Measurements from ENCODE around the gene PAXIP1.

Gene PAXIP1

DNA sequence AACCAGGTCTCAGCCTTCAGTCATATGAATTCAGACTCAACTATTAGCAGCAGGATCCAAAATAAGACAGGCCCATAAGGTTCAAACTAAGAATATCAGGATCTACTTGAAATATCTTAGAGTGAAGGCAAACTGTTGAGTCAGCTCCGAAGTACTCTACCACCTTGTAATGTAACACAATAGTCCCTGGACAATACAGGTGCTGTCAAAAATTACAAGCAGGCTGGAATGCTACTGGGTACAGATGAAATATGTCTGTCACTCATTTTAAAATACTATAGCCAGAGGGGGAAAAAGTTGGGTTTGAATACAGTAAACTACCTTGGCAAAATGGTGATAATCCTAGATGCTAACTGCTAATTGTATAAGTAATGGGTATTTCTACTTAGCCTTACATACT, 6.8 kb downstream of the PAXIP1 start:
- DNase-seq = no peak

DNA sequence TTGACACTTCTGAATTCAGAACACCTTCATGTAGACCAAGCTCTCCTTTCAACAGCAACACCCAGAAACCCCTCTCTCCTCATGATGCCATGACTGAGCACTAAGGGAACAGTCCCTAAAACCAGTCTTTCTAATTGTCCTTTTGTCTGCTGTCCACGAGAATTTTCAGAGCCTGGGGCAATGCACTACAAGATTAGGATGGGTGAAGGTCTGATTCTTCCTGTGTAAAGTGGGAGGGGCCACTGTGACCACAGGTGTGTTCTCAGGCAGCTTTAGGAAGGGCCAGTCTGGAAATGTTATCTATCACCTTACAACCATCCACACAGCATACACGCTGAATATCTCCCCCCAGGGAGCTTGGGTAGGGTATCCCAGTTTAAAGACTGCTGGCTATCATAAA, 7.9 kb downstream of the PAXIP1 start:
- DNase-seq = no peak

DNA sequence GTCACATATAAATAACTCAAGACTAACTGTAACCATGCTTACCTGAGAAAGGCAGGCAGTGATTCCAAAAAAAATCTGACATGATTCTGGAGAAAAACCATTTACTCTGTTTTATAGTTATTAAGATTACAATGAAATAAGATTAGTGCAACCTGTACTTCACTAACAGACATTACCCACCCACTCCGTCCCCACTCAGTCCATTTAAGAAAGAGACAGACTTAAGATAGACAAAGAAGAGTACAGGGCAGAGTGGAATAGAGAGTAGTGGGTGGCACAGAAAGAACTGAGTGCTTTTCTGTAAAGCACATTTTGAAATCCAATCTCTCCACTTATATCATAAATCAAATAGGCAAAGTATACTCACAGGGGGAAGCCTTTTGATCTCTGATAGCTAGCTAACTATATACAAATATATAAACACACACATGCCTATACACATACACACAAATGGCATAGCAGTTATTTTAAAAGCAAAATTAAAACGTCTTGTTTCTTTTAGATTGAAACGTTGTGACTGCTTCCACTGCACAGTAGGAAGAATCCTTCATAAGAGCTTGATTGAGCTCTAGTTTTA, 11.9 kb downstream of the PAXIP1 start:
- no peak for DNase-seq

DNA sequence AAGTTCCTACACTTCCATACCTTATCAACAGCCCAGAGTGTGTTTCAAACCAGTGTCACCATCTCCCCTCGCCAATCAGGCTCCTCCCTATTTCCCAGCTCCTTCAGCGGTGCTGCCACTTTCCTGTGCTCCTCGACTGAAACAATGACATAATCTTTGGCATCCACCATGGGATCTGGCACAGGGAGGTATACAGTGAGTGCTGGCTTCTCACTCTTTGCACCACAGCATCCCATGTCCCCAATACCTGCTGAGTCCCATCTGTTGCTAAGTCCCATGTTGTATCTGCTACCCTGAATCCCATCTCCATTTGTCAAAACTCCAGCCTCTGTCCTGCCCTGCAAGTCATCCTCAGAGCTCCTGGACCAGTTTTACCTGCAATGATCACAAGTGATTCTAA, 15.4 kb downstream of the PAXIP1 start:
- DNase-seq = no peak

DNA sequence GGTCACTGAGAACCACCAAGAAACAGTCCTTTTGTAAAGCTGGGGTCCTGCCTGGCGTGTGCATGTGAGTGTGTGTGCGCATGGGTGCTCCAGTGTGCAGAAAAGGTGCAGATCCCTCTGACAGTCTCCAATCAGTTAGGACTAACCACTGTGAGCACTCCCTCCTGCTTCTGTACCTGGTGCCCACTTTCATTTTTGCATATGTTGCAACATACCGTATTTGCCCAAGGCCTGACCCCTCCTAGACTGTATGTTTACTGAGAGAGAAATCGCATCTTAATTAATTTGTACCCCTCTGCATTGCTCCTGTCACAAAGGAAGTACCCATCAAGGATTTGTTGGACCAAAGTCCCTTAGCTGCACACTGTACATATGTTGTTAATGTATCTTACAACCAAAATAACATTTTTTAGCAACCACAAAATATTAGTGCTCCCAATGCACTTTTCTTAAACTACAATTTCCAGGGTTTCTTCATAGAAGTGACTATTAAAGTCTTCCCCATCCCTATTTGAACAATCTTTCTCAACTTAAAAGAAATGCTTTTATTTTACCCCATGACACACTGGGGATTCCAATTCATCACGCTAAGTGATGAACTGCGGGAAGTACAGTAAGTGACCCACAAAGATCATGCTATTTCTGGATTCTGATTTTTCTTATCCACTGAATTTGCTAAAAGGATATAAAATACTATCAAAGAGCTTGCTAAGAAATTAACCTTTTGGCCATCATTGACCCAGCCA, 16.6 kb downstream of the PAXIP1 start:
- DNase-seq = no peak

DNA sequence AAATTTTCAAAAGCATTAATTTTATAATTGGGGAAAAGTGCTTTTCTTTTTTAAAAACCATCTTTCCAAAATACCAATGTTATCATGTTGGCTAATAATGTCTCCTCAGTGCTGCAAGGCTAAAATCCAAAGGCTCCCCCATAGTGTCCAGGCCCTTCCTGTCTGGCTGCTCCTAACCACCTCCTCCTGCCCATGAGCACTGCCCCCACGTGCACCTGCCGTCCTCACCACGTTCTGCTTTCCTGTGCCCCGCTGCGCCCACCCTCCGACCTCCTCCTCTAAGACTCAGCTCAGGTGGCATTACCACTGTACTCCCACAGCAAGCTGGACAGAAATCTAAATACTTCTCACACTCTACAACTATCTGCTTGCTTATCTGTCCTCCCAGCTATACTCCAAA, 17.7 kb downstream of the PAXIP1 start:
- DNase-seq = no peak

DNA sequence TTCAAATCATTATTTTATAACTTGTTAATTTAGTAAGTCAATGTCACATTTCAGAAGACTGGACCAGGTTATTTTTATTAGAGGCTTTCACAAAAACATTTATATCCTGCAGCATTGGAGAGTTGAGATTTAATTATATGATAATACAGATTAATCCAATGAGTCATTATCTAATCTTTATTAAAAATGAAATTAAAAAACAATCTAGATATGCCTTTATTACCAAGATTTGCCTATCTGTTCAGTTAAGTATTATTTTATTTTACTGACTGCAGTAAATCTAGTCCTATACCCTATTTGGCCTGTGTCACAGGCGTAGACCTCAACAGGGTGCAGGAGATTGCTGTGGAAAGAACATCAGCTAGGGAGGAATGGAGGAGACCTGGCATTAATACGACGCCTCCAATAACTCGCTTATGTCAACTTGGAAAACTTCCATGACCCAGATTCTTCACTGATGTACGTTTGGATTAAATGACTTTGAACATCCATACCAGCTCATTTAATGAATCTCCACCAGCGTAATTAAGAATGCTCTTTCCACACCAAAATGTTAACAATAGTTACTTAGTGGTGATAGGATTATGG, 18.2 kb downstream of the PAXIP1 start:
- no peak for DNase-seq

DNA sequence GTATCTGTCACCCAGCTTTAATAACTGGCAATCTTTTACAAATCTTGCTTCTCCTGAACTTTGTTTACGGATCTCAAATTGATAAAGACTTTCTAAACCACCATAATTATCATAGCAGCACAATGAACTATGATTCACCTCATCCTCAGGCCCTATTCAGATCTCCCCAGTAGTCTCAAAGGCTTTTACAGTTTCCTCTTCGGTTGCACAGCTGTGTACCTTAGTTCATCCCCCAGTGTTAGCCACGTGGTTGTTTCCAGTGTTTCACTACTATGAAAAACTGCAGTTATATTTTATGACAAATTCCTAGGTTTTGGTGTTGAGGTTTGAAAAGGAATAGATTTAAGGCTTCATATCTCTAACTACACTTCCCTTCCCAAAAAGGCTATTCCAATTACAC, 24.9 kb downstream of the PAXIP1 start:
- DNase-seq = no peak

DNA sequence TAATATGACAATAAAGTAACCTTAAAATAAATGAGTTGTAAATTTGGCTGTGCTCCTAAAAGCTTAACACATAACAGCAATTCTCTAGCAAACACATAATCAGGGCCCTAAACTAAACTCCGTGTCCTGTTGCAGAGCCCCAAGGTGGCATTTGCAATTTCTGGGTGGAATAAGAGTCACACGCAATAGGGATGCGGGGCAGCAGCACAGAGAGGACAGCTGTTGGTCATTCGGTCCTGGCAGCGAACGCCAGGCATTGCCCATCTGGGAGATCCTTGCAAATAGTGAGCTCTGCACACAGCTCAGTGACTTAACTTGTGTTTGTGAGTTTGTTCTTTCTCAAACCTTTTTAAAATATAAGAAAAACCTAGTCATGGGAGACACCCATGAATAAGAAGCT, 25.7 kb downstream of the PAXIP1 start:
- DNase-seq = no peak

DNA sequence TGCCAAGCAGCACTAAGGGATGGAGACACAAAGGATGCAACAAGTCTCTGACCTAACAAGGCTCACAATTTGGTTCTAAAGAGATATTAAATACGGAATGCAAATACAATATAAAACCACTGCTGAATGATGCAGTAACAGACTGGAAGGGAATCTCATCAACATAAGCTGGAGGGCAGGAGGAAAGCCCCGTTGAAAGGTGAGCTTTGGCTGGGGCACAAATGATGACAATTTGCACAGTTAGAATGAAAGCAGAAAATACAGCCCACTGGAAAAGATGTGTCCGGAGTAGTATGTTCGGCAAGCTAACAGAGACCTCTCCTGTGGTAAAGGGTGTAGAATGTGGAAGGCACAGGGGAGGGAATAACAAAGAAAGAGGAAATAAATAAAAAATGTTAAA, 26.1 kb downstream of the PAXIP1 start:
- no peak for DNase-seq

DNA sequence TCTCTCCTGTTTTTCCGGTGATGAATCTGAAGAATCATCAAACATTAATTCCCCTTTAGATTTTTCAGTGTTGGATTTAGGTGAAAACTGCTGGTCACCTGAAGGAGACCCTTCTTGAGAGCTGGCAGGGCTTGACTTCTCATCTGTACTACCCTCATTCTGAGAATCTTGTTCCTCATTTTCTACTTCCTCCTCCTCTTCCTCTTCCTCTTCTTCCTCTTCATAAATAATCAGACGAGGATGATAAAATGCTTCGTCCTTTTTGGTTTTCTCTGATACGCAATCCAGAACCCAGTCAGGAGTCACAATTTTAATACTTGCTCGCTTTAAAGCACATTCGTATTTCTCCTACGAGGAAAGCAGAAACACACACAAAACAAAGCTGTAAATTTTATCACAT, 26.9 kb downstream of the PAXIP1 start:
- no peak for DNase-seq

DNA sequence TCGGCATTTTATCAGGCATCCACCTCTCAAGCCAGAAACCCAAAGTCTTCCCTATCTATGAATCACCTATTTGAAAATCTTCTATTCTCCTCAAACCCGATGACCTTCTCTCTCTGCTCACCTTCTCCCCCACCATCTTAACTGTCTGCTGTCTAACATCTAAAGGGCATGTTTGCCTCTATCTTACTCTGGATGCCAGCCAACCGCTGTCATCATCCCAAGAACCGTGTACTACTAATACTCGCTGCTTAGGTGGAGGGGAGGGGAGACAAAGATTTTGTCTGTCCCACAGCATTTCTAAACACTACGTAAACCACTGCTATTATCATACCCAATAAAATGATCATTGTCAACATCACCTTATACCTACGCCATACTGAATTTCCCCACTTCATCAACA, 29.5 kb downstream of the PAXIP1 start:
- no peak for DNase-seq

DNA sequence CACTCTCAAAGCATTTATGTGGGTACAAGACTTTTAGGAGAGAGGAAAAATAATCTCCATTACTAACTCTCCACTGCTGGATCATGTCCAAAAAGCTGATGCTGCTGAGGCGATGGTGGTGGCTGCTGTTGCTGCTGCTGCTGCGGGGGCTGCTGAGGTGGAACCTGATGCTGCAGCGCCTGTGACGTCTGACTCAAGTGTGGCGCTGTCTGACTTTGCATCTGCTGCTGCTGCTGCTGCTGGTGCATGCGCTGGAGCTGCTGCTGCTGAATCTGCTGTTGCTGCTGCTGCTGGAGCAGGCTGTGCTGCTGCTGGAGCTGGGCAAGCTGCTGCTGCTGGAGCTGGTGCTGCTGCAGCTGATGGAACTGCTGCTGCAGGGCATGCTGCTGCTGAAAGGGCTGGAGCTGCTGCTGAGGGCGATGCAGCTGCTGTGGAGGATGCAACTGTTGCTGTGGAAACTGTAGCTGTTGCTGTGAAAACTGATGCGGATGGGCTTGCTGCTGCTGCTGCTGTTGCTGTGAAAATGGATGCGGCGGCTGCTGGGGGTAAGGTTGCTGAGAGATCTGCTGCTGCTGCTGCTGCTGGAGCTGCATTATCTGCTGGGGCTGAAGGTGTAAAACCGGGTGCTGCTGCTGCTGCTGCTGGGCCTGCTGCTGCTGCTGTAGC, 34.5 kb downstream of the PAXIP1 start:
- no peak for DNase-seq

DNA sequence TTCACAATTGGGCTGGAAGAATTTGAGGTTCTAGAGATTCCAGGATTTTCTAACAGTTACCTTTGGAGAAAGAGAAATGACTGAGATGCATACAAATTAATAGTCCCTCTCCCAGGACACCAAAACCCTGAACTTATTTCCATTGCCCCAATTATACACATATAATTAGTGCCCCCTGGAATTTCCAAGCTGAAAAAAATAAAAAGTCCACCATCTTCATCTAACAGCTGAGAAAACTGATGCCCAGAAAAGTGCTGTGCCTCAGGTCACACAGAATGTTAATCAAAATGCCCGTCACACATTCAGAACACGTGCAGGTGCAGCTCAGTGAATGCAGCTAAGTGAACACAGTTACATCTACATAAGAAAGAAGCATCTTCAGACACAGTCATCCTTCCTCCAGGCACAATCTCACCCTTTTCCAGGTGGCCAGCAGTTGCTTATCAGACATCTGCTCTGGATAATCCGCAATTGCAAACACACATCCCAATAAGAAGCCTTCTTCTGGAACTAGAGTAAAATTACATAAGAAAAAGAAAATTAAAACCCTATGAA, 35.4 kb downstream of the PAXIP1 start:
- DNase-seq = no peak

DNA sequence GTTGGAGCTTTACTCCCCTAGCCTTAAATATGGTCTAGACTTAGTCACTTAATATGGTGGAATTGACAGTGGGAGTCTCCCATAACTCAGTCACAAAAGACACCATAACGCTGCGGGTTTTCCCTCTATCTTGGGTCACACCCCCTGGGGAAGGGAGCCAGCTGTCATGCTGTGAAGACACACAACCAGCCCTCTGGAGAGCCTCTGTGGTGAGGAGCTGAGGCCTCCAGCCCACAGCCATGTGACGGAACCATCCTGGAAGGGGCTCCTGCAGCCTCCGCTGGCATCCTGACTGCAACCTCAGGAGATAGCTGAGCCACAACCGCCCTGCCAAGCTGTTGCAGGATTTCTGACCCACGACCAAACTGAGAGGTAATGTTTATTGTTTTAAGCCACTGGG, 37.9 kb downstream of the PAXIP1 start:
- DNase-seq = no peak

DNA sequence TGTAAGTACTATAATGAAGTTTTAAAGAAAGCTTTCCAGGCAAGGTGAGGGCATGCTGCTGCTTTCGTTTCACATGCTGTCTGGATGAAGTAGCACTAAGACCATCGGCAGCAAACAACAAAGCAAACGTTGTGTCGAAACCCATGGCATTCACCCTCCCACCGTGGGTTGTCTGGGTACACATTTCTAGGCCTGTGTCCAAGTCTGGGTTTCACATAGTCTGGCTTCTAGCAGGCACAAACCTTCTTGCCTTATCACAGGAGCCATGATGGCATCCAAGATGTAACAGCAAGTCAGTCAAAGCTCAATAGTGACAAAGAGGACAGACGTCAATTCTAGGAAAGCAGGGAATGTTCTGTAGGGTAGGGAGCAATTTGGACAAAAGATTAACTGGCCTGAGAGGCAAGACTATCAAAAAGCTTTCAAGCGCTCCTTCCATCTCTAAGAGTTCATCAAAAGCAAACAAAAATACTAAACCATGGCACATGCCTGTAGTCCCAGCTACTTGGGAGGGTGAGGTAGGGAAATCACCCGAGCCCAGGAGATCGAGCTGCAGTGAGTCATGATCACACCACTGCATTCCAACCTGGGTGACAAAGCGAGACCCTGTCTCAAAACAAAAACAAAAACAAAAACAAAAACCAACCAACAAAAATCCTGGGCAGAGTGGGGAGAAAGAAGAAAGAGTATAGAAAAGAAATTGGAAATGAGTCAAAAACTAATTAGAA, 42.7 kb downstream of the PAXIP1 start:
- DNase-seq = no peak

DNA sequence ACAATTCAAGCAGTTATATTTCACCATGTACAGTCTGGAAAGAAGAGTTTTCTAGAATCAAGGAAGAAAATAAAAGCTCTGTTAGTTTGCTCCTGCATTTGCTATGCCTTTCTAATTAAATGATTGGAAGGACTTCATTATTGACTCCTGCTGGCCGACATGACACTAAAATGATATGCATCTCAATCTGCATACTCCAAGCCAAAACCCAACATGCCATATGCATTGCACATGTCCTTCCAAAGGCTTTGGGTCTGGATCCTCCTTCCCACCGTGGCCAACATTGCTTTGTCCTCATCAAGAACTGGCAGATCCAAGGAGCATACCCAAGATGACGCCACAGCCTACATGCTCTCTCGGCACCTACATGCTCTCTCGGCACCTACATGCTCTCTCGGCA, 46.5 kb downstream of the PAXIP1 start:
- no peak for DNase-seq

DNA sequence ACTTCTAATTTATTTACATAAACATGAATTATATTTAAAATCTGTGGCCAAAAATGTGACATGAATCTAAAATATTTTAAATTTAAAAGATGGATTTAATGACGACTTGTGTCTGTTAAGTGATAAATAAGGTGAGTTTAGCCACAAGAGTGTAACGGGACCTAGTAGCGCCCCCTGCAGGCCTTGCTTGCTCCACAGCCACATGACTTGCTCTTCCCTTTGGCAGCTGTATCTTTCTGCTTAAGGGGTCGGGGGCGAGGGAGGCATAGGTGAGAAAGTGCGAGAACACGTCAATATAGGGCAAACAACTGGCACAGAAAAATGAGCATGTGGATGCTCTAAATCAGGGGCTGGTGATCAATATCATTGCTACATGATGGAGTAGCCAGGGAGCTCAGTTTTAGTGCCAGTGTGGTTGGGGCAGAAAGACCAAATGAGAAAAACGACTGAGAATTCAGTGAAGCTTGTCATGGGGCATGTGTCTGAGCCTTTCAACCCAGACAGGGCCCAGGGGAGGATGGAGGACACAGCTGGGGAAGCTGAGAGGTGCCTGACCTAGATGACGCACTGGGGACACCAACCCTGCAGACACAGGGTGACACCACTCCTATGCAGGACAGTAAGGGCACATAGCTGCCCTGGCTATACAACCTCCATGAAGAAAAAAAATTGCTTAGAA, 49.8 kb downstream of the PAXIP1 start:
- peak; percentile 50 for DNase-seq

DNA sequence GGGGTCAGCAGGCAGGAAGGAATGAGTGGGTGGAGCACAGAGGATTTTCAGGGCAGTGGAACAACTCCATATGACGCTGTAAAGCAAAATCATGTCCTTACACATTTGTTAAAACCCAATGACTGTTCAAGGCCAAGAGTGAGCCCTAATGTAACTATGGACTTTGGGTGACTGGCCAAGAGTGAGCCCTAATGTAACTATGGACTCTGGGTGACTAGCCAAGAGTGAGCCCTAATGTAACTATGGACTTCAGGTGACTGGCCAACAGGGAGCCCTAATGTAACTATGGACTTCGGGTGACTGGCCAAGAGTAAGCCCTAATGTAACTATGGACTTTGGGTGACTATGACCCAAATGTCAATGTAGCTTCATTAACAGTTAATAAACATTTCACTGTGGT, 52.0 kb downstream of the PAXIP1 start:
- DNase-seq = no peak

DNA sequence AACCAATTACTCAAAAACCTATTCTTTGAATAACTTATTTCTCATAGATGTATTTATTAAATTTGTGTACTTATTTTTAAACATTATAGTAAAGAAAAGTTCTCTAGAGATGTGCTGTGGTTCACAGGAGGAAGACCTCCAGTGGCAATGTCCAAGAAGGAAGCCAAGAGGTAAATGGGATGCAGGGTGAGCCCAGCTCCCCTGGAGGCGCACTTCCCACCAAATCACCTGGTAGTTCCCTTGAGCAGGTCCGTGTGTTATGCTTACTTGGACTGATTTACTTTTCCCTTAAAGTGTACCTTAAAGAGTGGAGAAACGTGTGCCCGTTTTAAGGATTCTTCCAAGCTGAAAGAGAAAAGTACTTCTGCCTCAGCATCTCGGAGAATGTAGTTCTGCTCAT, 55.3 kb downstream of the PAXIP1 start:
- DNase-seq = no peak

DNA sequence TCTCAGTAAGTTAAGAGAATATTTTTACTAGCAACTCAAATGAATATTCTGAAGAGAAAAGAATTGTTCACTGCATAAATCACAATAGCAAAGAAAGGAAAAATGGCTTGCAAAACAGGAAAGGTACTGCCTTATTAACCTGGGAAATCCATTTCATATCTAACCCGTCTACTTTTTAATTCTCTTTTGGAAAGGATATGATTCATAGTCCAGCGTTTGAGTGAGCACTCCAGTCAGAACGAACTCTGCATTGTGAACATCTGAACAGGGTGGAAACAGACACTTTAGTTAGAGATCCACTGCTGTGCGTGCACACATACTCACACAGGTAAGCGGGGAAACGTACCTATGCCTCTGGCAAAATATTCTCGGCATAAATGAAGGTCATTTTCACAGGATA, 56.8 kb downstream of the PAXIP1 start:
- DNase-seq = no peak

DNA sequence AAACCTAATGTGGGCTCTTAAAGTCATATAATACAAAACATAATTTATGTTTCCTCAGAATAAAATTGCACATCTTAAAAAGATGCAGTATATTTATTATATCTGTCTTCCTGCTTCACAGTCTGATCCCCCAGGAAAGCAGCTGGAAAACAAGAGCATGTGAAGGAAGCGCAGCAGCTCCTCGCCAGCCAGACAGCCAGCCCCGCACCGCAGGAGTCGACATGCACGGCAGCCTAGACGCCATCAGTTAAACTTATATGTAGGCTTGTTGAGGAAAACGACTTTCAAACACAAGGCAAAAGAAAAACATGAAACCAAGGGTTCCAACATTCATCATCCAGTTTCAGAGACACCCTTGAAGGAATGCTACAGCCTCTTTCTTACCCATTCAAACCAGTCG, 59.0 kb downstream of the PAXIP1 start:
- DNase-seq = no peak

DNA sequence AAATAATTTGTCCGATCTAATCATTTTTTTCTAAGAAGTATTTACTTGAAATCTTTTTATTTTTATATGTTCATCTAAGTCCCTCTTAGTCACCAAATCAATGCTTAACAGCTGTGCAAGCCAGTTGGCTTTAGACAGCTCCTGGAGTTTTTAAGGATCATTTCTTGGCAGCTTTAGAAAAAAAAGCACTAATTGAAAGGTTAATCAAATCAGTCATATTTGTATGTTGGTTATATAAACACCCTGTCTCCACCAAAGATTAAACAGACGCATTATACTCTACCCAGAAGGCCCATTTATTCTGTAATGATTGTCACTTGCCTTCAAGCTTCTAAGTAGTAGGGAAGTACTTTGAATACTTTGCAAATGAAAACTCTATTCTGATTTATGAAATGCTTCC, 60.2 kb downstream of the PAXIP1 start:
- no peak for DNase-seq
